GM21367 (cell line): ENCODE data around the gene KLF7.

Experiments used
- ATAC-seq: cut with Tn5 transposase; IDR thresholded peaks from one replicate; pipeline ENCODE4 v1.9.1; 2021; ENCODE audit not compliant: unreplicated experiment

The KLF7 gene

GRCh38 chr2:207150284-207150683, 15.5 kb downstream of the KLF7 start:
- no peak for ATAC-seq

DNA sequence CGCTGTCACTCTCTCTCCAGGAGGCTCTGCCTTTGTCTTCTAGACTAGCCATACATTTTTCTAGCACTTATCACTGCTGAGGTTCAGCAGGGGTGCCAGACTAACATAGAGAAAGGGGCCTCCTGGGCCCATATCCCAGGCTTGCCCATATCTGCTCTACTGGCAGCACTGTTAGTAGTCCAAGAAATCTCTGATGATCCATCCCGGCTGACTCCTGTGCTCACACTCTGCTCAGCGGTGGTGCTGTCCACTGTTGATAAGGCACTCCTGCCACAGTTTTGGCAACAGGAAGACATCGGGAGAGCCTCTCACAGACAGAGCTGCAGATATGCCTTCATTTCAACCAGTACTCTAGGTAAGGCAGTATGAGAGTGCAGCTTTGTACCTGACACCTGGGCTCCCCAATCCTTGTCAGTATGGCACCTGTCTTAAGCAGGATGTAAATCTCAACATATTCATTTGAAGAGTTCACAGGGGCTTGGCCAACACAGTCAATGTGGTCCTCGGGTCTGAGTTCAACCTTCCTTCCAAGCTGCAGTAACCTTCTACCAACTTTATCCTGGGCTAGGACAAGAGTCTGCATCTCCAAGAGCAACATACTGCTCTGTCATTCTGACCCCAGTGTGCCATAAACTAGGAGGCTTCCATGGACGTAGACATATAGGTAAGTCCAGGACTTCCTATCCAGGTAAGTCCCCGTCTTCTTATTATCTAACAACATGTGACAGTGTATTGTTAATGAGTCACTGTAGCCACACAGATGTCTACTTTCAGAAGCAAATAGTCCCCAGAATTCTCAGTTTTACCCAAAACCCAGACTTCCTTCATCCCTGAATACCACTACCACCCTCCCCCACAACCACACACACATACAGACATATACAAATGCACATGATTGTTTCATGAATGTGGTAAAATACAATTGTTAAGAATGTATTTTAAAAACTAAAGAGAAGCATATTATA, 16.2 kb downstream of the KLF7 start:
- peak; percentile 69 for ATAC-seq

- no peak for ATAC-seq
These were observed 17.7 kb downstream of the KLF7 start for GRCh38 chr2:207148020-207148419.

DNA sequence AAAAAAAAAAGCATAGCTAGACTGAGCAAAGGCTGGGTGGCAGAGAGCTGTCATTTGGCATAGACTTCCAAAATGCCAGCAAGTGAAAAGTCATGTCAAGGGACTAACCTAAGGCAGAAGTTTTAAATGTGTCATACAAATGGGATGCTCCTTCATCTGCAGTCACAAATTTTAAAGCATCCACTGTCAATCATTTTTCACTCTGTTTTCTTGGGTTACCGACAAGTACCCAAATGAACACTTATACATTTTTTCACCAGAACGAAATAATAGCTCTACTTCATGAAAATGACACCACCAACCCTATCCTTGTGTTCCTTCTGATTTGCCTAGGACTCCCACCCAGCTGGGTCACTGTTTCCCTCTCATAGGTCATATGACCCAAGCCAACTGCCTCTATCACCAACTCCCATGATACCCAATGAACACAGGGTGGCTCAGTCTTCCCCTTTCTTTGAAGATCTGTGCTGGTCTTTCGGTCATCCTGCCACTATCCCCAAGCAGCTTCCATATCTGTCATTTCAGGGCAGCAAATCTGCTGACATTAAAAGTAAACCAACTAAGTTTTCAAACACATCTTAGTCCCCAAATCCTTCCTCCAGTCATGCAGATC, 21.5 kb downstream of the KLF7 start:
- ATAC-seq = no peak

GRCh38 chr2:207143215-207144172, 22.3 kb downstream of the KLF7 start:
- ATAC-seq = peak; percentile 53

DNA sequence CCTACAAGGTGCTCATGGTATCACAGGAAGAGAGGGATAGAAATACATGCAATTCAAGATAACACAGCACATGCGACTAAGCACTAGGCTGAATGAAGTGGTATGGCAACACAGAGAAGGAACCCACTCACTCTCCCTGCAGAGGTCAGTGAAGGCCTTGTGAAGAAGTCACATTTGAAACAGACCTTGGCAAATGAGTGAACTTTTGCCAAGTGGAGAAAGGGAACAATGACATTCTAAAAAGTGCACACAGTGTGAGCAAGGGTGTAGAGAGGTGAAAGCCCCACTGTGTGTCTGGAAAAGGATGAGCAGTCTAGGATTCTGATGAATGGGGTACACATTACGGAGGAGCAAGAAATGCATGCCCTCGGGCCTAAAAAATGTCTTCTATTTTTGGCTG, 23.3 kb downstream of the KLF7 start:
- no peak for ATAC-seq

DNA sequence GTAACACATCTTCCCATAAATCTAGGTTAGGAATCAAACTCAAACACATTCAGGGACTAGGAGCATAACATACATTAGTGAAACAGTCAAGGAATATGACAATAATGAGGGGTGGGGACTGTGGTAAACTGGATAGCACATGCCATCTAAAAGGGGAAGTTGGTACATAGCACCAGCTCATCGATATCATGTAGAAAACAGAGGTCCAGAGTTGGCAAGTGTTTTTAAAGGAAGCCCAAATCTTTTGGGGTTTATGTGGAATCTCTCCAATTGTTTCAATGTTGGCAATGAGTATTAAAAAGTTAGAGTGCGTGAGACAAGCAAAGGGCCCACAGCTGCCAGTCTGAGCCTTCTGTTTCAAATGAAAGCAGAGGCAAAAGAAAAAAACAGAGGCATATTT, 24.4 kb downstream of the KLF7 start:
- ATAC-seq = no peak

DNA sequence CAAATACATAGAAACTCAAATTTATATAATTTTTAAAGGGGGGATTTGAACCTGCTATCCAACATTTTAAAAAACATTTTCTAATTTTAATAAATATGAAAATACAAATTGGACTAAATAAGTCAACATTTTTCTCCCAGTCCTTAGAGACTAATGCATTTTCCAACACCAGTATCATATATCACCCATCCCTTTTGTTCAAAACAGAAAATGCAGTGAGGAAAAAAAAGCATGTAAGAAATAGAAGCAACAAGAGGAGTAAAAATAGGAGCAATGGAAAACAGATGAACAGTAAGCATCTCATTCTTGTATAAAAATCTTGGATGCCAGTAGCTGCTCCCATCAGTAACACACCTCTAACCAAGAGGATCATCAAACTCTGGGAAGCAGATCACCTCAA, 25.5 kb downstream of the KLF7 start:
- no peak for ATAC-seq

GRCh38 chr2:207139552-207139951, 26.2 kb downstream of the KLF7 start:
- no peak for ATAC-seq

- no peak for ATAC-seq
These were observed 27.0 kb downstream of the KLF7 start for GRCh38 chr2:207138627-207139297.

- ATAC-seq = no peak
These were observed 28.0 kb downstream of the KLF7 start for GRCh38 chr2:207137596-207138337.

GRCh38 chr2:207136874-207137273, 28.9 kb downstream of the KLF7 start:
- ATAC-seq = no peak

DNA sequence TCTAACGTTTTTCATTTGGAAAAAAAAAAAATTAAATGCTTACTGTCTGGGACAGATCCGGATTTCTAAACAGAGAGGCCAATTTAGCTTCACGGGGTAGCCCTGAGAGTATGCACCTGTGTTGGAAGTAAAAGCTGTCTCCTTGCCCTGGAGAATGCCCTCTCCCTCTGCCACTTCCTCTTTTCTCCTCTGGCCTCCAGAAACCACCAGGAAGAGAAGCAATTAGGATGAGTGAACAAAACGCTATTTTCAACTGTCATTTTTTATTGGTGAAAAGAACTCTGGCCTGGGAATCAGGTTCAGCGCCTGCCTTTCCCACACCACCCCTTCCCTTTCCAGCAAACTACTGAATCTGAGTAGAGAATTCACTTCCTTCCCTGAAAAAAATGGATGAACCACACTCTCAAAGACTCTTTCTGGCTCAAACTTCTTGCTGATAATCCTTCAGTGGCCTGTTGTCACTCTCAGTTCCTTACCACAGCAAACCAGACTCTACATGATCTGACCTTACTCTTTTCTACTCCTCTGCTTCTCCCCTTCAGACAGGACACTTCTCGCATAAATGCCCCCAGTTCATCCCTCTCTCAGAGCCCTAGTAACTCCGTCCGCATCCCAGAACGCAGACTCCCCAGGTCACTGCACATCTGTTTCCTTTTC, 29.8 kb downstream of the KLF7 start:
- peak; percentile 51 for ATAC-seq

DNA sequence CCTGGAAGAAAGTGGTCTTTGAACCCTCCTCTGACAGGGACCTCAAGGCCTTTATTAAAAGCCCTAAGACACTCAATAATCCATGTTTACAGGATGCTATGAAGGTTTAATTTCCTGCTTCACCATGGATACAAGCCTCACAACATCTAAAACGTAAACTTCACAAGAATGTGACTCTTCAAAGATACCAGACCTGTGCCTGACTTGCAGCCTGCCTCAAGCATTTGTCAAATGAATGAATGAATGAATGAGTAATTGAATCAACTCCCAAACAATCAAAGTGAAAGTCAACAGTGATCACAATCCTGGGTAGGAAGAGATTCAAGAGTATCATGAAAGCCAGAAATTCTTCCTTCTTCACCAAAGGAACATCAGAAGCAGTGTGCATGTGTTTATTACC, 30.4 kb downstream of the KLF7 start:
- ATAC-seq = no peak

GRCh38 chr2:207133820-207134519, 31.8 kb downstream of the KLF7 start:
- ATAC-seq = no peak

DNA sequence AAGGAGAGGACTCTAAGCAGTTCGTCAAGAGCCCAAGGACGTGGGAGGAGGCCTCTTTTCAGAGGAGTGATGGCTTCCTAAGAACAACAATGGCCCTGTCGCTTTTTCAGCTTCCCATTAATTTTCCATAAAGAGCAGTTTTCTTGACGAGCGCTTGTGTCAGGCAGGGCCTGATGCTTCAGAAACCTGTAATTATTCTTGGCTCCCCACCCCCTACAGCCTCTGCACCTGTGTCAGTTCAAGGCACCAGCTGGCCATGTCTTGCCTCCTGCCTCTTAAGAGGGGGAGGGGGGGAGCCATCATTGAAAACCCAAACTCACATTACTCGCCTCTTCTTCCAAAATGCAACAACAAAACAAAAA, 32.3 kb downstream of the KLF7 start:
- no peak for ATAC-seq

DNA sequence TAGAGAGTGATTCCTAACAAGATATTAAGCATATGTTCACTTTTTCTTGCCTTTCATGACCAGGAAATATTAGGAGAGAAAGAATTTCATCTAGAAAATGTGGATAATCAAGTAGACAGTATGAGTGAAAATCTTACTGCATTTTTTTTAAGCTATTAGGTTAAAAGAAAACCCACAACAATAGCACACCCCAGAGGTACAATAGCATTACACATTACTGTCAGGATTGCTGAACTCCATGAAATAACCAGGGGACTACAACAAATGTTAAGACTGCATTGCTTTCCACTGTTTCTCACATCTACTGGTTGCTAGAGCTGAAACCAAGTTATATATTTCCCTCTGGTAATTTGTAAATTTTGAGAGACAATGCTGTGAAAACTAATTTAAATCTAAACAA, 33.7 kb downstream of the KLF7 start:
- no peak for ATAC-seq

DNA sequence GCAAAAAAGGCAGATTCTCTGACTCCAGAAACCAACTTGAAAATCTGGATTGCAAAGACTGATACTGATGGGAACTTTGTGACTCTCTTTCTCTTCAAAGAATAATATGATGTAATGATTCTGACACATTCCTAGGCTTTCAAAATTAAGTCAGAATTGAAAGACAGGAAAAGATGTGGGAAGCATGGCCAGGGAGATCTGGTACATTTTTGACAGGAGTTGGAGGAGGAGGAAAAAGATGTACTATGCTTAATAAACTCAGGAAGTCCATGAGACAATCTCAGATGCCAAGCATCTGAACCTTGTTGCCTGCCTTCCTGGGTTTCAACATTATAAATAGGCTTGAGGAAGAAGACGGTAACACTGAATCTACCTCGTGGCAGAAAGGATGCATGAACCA, 34.2 kb downstream of the KLF7 start:
- ATAC-seq = no peak

DNA sequence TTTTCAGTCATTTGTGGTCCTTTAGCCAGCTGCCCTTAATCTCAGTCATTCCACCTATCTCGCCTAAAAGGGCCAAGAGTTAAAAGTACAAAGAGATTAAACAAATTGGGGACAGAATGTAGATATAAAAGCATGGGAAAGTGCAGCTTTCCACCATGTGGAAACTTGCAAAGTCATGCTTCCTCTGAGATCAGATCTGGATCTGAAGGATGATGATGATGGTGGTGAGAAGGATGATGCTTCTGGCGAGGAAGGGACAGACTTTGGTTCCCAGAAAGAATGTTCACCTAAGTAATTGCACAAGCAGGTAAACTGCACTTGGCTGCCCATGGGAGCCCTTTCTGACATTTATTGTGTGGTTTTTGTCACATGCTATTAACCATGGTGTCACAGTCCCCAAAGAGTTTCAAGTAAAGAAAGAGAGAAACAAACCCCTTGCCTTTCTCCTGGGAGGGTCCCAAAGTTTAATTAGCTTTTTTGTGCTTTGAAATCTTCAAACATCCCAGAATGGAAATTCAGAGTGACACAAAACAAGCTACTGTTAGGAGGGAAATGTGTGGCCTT, 34.7 kb downstream of the KLF7 start:
- no peak for ATAC-seq
